Mesenchymal stem cell (in vitro differentiated cells and primary cell): ENCODE measurements around the gene SAMD7.

Experiments
- DNase-seq: peaks from one replicate; pipeline ENCODE4 v3.0.0-alpha.2; 2013
- H2AFZ ChIP-seq: one replicate; pipeline ENCODE4 v1.6.1; 2013; ENCODE audit warnings: low read depth, mild to moderate bottlenecking, control low read depth, inconsistent platforms, low read length, moderate library complexity
- H2AK5ac ChIP-seq: 2 replicates; pipeline ENCODE4 v1.6.1; 2013; ENCODE audit warnings: low read length, moderate library complexity, mild to moderate bottlenecking, inconsistent platforms; ENCODE audit not compliant: severe bottlenecking
- H2BK120ac ChIP-seq: one replicate; pipeline ENCODE4 v1.6.1; 2013; ENCODE audit warnings: low read depth, mild to moderate bottlenecking, inconsistent platforms, low read length, moderate library complexity
- H2BK12ac ChIP-seq, 2 experiments: one replicate each; pipeline ENCODE4 v1.6.1; 2013; ENCODE audit warnings: inconsistent platforms in 2 of 2, low read length in 2 of 2, mild to moderate bottlenecking in 2 of 2, moderate library complexity in 2 of 2, control low read depth in 1 of 2
- H2BK15ac ChIP-seq: one replicate; pipeline ENCODE4 v1.6.1; 2013; ENCODE audit warnings: mild to moderate bottlenecking, low read depth, inconsistent platforms; ENCODE audit not compliant: poor library complexity, severe bottlenecking
- H2BK5ac ChIP-seq: 2 replicates; pipeline ENCODE4 v1.6.1; 2013; ENCODE audit warnings: low read depth, mild to moderate bottlenecking, low read length, control low read depth, inconsistent platforms; ENCODE audit not compliant: poor library complexity, severe bottlenecking
- H3K14ac ChIP-seq, 2 experiments: one replicate each; pipeline ENCODE4 v1.6.1; 2013; ENCODE audit warnings: inconsistent platforms in 2 of 2, low read length in 2 of 2, control low read depth in 1 of 2, mild to moderate bottlenecking in 1 of 2, moderate library complexity in 1 of 2
- H3K18ac ChIP-seq, 2 experiments: one replicate each; pipeline ENCODE4 v1.6.1; 2013; ENCODE audit warnings: inconsistent platforms in 2 of 2, low read length in 2 of 2, control low read depth in 1 of 2, low read depth in 1 of 2, mild to moderate bottlenecking in 1 of 2
- H3K23ac ChIP-seq, 2 experiments: one replicate each; pipeline ENCODE4 v1.6.1; 2013; ENCODE audit warnings: inconsistent platforms in 2 of 2, low read length in 2 of 2, mild to moderate bottlenecking in 2 of 2, moderate library complexity in 2 of 2, control low read depth in 1 of 2
- H3K27ac ChIP-seq: 2 replicates; pipeline ENCODE4 v1.5.1; 2013; ENCODE audit warnings: mild to moderate bottlenecking, moderate library complexity, low read length, control low read depth, inconsistent platforms; ENCODE audit not compliant: poor library complexity, severe bottlenecking
- H3K27me3 ChIP-seq, 2 experiments: 2 replicates each; pipeline versions ENCODE4 v1.6.1 to v1.7.0; 2013; ENCODE audit warnings: low read length in 2 of 2, mild to moderate bottlenecking in 2 of 2, moderate library complexity in 2 of 2, control low read depth in 1 of 2, inconsistent platforms in 1 of 2; ENCODE audit not compliant: control insufficient read depth in 1 of 2, insufficient read depth in 1 of 2
- H3K36me3 ChIP-seq, 2 experiments: 2 replicates each; pipeline versions ENCODE4 v1.6.1 to v1.7.0; 2013; ENCODE audit warnings: low read length in 2 of 2, control low read depth in 1 of 2, inconsistent platforms in 1 of 2, low read depth in 1 of 2, mild to moderate bottlenecking in 1 of 2; ENCODE audit not compliant: insufficient read depth in 2 of 2, control insufficient read depth in 1 of 2
- H3K4ac ChIP-seq, 2 experiments: one replicate each; pipeline ENCODE4 v1.6.1; 2013; ENCODE audit warnings: inconsistent platforms in 2 of 2, low read length in 2 of 2, mild to moderate bottlenecking in 2 of 2, moderate library complexity in 2 of 2, control low read depth in 1 of 2, low read depth in 1 of 2
- H3K4me1 ChIP-seq: 2 replicates; pipeline ENCODE4 v1.6.1; 2013; ENCODE audit warnings: low read depth, low read length, control low read depth; ENCODE audit not compliant: control insufficient read depth, insufficient read depth
- H3K4me2 ChIP-seq: 2 replicates; pipeline ENCODE4 v1.6.1; 2013; ENCODE audit warnings: low read length, mild to moderate bottlenecking, inconsistent platforms; ENCODE audit not compliant: poor library complexity, severe bottlenecking
- H3K4me3 ChIP-seq, 2 experiments: 2 replicates each; pipeline versions ENCODE4 v1.5.1 to v1.7.0; 2013; ENCODE audit warnings: low read length in 2 of 2, mild to moderate bottlenecking in 2 of 2, control low read depth in 1 of 2, low read depth in 1 of 2; ENCODE audit not compliant: insufficient read depth in 1 of 2
- H3K79me1 ChIP-seq: replicated peaks from 2 replicates; pipeline ENCODE4 v1.6.1; 2013; ENCODE audit warnings: mild to moderate bottlenecking, control low read depth, low read length, inconsistent platforms; ENCODE audit not compliant: poor library complexity, severe bottlenecking
- H3K9ac ChIP-seq: 2 replicates; pipeline ENCODE4 v1.7.0; 2013; ENCODE audit warnings: mild to moderate bottlenecking, low read length, moderate library complexity
- H3K9me3 ChIP-seq: 2 replicates; pipeline ENCODE4 v1.7.0; 2013; ENCODE audit warnings: mild to moderate bottlenecking, low read length; ENCODE audit not compliant: control insufficient read depth
- H4K8ac ChIP-seq: one replicate; pipeline ENCODE4 v1.6.1; 2013; ENCODE audit warnings: inconsistent platforms, mild to moderate bottlenecking, low read length, moderate library complexity
- H4K91ac ChIP-seq: one replicate; pipeline ENCODE4 v1.6.1; 2013; ENCODE audit warnings: mild to moderate bottlenecking, low read length, inconsistent platforms
- WGBS: methylation state at CpG from one replicate; pipeline ENCODE4 v1.1.7; 2013; ENCODE audit warnings: mixed read lengths; 5-methylcytosine and 5-hydroxymethylcytosine counted together

Gene SAMD7

DNA sequence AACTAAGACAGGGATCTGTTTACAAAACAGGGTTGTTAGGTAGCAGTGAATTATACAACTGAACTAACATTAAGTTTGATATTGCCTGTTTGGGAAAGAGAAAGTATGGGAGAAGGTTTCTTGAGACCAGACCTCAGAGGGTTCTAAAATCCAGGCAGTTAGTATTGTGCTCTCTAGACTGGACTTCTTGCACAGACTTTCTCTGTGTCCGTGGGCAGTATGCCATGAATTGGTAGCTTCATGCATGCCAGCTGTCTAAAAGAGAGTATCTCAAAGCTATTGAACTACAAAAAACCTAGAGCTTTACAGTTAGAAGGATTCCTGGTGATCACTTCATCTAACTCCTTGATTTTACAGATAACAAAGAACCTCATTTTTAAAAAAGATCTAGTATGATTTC, 12.5 kb downstream of the SAMD7 start:
- H3K4me3 ChIP-seq = no peak overlapping the region
- H2AK5ac ChIP-seq = no peak overlapping the region
- H3K4me2 ChIP-seq = no peak overlapping the region
- no peak overlapping the region for H2BK12ac ChIP-seq
- H2AFZ ChIP-seq = no peak overlapping the region
- no peak overlapping the region for H3K18ac ChIP-seq
- no peak overlapping the region for H4K91ac ChIP-seq
- H4K8ac ChIP-seq = no peak overlapping the region
- H2BK15ac ChIP-seq = no peak overlapping the region
- H3K27ac ChIP-seq = no peak overlapping the region
- no peak overlapping the region for H2BK5ac ChIP-seq
- H3K79me1 ChIP-seq = no peaks in the 10 kb centered on the region
- no peaks in the 10 kb centered on the region for H3K36me3 ChIP-seq
- H3K27me3 ChIP-seq = no peaks in the 10 kb centered on the region
- no peak overlapping the region for H3K14ac ChIP-seq
- no peaks in the 10 kb centered on the region for H3K4me1 ChIP-seq
- no peak for DNase-seq
- H3K4ac ChIP-seq = no peak overlapping the region
- no peak overlapping the region for H3K9ac ChIP-seq
- no CpG with 5 or more reads among the region's 1 CpG for WGBS
- H2BK120ac ChIP-seq = no peak overlapping the region
- H3K9me3 ChIP-seq = no peaks in the 10 kb centered on the region
- H3K23ac ChIP-seq = no peak overlapping the region

DNA sequence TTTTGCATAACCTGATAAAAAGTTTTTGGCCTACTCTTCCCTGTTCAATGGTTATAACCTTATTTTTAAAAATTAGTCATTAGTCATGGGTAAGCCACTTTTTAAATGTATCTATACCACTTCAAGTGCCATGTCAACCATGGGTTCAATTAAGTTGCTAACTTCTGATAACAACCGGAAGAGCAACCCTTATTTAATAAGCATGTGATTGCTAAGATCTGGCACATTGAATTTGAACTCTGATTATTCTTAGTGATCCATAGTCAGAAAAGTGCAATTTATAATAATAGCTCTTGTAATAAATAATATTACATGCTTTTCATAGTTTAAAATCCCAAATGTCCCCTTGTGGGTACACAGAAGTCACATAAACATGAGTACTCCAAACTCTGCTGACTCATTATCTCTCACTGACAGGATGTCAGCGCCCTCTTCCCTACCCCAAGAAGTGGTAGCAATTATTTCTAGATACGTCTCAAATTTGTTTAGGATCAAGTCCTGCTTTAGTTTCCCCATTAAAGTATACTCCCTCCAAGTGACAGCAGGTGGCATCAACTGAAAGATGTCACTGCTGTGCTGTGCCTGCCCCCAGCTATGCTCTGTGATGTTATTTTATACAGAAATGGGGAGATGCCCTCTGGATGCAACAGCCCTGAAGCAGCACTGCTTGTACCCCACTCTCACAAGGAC, 18.6 kb downstream of the SAMD7 start:
- no peak overlapping the region for H3K9ac ChIP-seq
- H4K91ac ChIP-seq = no peak overlapping the region
- no peak overlapping the region for H3K18ac ChIP-seq
- WGBS = 66% methylated on average over 2 of the region's 3 CpGs
- no peak overlapping the region for H2BK15ac ChIP-seq
- no peak overlapping the region for H2BK5ac ChIP-seq
- no peaks in the 10 kb centered on the region for H3K9me3 ChIP-seq
- no peak overlapping the region for H2BK12ac ChIP-seq
- no peak for DNase-seq
- no peak overlapping the region for H4K8ac ChIP-seq
- H3K4me2 ChIP-seq = no peak overlapping the region
- no peak overlapping the region for H2AFZ ChIP-seq
- no peak overlapping the region for H2BK120ac ChIP-seq
- no peak overlapping the region for H2AK5ac ChIP-seq
- H3K4me3 ChIP-seq = no peak overlapping the region
- no peaks in the 10 kb centered on the region for H3K36me3 ChIP-seq
- H3K4ac ChIP-seq = no peak overlapping the region
- H3K14ac ChIP-seq = no peak overlapping the region
- H3K27me3 ChIP-seq = peaks cover 8 to 34% of the 10 kb centered on the region in 2 experiments
- no peak overlapping the region for H3K27ac ChIP-seq
- H3K79me1 ChIP-seq = no peaks in the 10 kb centered on the region
- no peaks in the 10 kb centered on the region for H3K4me1 ChIP-seq
- H3K23ac ChIP-seq = no peak overlapping the region

DNA sequence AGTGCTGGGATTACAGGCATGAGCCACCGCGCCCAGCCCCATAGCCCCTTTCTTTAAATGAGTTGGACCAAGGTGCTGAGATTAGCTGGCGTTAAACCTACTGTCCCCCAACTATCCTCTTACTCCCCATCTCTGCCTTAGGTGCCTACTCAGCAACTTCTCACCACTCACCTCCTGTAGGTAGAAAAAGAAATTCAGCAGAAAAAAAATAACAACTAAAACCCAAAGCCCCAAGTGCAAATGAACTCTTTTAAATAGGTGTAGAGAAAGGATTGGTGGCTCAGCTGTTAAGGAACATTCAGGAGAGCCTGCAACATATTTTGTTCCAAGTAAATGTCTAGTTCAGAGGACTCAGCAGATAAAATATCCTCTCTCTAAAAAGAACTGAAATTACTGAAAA, 19.5 kb downstream of the SAMD7 start:
- no peak overlapping the region for H2BK15ac ChIP-seq
- DNase-seq = no peak
- H3K9ac ChIP-seq = no peak overlapping the region
- H3K18ac ChIP-seq = no peak overlapping the region
- H3K79me1 ChIP-seq = no peaks in the 10 kb centered on the region
- no peak overlapping the region for H4K8ac ChIP-seq
- no peaks in the 10 kb centered on the region for H3K4me1 ChIP-seq
- H3K4ac ChIP-seq = no peak overlapping the region
- H3K14ac ChIP-seq = no peak overlapping the region
- no peak overlapping the region for H2BK12ac ChIP-seq
- no peak overlapping the region for H2AFZ ChIP-seq
- no peak overlapping the region for H2BK5ac ChIP-seq
- H3K4me3 ChIP-seq = no peak overlapping the region
- WGBS = 91% methylated on average over 3 of the region's 3 CpGs
- H3K27me3 ChIP-seq = peaks cover 16 to 42% of the 10 kb centered on the region in 2 experiments
- no peak overlapping the region for H2AK5ac ChIP-seq
- H2BK120ac ChIP-seq = no peak overlapping the region
- no peak overlapping the region for H3K27ac ChIP-seq
- no peaks in the 10 kb centered on the region for H3K9me3 ChIP-seq
- no peak overlapping the region for H4K91ac ChIP-seq
- no peaks in the 10 kb centered on the region for H3K36me3 ChIP-seq
- H3K23ac ChIP-seq = no peak overlapping the region
- H3K4me2 ChIP-seq = no peak overlapping the region

DNA sequence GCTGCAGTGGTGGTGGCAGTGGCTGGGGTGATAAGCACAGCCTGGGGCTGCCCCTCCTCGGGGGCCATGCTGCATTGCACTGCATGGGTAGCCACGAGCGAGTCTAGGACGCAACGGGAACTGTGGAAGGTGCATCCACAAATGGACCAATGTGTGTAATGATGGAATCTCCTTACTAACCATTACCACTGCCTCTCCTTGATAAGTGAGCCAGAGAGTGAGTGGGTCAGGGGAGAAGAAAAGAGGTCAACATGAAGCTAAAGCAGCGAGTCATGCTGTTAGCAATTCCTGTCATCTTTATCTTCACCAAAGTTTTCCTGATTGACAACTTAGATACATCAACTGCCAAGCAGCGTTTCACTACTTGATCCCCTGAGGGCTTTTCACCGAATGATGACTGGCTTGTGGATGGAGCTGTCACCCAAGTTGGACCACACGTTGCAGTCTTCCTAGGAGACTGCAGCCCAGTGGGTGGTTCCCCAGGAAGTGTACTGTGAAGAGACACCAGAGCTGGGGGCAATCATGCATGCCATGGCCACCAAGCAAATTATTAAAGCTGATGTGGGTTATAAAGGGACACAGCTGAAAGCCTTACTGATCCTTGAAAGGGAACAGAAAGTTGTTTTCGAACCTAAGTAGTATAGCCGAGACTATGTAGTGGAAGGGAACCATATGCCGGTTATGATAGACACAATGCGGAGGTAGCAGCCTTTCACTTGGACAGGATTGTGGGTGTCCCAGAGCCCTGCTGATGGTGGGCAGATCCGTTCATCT, 20.6 kb downstream of the SAMD7 start:
- H4K91ac ChIP-seq = no peak overlapping the region
- no peaks in the 10 kb centered on the region for H3K36me3 ChIP-seq
- no peak overlapping the region for H3K9ac ChIP-seq
- no peak overlapping the region for H3K27ac ChIP-seq
- H3K18ac ChIP-seq = no peak overlapping the region
- no peak overlapping the region for H2AFZ ChIP-seq
- H3K4me2 ChIP-seq = no peak overlapping the region
- H3K14ac ChIP-seq = no peak overlapping the region
- H3K4ac ChIP-seq = no peak overlapping the region
- H3K79me1 ChIP-seq = no peaks in the 10 kb centered on the region
- H2AK5ac ChIP-seq = no peak overlapping the region
- whole genome bisulfite sequencing = 82% methylated on average over 10 of the region's 14 CpGs
- no peak overlapping the region for H3K23ac ChIP-seq
- H2BK15ac ChIP-seq = no peak overlapping the region
- H3K27me3 ChIP-seq = peaks cover 16 to 48% of the 10 kb centered on the region in 2 experiments
- no peak overlapping the region for H4K8ac ChIP-seq
- no peaks in the 10 kb centered on the region for H3K4me1 ChIP-seq
- no peak overlapping the region for H2BK12ac ChIP-seq
- no peak overlapping the region for H2BK5ac ChIP-seq
- no peaks in the 10 kb centered on the region for H3K9me3 ChIP-seq
- no peak overlapping the region for H2BK120ac ChIP-seq
- DNase-seq = no peak
- no peak overlapping the region for H3K4me3 ChIP-seq
